ENCODE results near the gene TUBGCP2.
"Not testable (repeated sequence)": the region's sequence is repeated elsewhere in the genome, so short reads cannot be mapped to it uniquely, and the experiment has no call there.

TUBGCP2 gene

GRCh38 chr10:133324857-133325260 is 16.2 kb upstream of the TUBGCP2 start:
- DNase-seq, result no peak

GRCh38 chr10:133324198-133324792 is 15.6 kb upstream of the TUBGCP2 start:
- DNase-seq, result no peak

DNA sequence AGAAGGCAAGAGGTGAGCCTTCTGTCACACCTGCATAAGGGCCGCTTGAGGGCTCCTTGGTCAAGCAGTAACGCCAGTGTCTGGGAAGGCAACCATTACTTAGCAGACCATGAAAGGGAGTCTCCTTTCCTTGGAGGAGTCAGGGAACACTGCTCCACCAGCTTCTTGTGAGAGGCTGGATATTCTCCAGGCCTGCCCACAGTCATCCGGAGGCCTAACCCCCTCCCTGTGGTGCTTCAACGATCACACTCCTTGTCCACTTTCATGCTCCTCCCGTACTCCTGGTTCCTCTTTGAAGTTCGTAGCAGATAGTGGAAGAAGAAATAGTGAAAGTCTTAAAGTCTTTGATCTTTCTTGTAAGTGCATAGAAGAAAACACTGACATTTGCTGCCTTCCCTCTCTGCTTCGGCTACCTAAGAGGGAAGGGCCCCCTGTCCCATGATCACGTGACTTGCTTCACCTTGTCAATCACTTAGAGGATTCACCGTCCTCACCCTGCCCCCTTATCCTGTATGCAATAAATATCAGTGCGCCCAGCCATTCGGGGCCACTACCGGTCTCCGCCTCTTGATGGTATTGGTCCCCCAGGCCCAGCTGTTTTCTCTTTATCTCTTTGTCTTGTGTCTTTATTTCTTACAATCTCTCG is 13.5 kb upstream of the TUBGCP2 start:
- not testable (repeated sequence) for DNase-seq

- DNase-seq, result not testable (repeated sequence)
Observed at GRCh38 chr10:133320852-133321422, 12.3 kb upstream of the TUBGCP2 start.

DNA sequence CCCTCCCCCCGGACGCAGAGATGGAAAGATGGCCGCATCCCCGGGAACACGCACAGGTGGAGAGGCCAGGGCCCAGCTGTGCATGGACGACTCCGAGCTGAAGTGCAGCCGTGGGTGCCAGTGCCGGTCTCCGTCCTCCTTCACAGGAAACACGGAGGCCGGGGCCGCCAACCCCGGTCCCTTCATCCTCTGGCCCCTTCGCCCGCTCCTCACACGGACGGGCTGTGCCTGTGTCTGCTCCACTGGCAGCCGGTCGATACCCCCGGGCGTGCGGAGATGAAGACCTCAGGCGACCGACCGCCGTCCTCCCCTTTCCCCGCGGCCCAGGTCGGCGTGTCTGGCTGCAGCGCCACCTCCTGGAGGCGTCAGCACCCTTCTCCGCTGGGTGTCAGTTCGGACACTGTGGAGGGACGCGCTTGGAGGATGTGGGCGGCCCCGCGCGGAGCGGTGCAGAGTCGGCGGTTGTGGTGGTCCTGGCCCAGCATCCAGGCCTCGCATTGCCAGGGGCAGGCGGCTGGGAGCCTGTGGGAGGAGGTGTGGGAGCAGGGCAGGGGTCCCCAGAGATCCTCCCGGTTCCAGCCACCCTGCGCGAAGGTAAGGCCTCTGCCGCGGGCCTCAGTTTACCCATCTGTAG is 9.9 kb upstream of the TUBGCP2 start:
- peak; percentile 33 for DNase-seq

DNA sequence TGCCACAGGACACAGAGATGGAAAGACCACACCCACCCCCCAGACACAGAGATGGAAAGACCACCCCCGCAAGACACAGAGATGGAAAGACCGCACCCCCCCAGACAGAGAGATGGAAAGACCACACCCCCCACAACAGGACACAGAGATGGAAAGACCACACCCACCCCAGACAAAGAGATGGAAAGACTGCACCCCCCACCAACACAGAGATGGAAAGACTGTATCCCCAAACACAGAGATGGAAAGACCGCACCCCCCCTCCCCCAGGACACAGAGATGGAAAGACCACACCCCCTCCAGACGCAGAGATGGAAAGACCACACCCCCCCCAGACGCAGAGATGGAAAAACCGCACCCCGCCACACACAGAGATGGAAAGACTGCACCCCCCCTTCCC is 8.1 kb upstream of the TUBGCP2 start:
- DNase-seq, result no peak

- no peak for DNase-seq
Observed at GRCh38 chr10:133316266-133316665, 7.6 kb upstream of the TUBGCP2 start.

GRCh38 chr10:133315847-133316246 is 7.2 kb upstream of the TUBGCP2 start:
- DNase-seq, result no peak

DNA sequence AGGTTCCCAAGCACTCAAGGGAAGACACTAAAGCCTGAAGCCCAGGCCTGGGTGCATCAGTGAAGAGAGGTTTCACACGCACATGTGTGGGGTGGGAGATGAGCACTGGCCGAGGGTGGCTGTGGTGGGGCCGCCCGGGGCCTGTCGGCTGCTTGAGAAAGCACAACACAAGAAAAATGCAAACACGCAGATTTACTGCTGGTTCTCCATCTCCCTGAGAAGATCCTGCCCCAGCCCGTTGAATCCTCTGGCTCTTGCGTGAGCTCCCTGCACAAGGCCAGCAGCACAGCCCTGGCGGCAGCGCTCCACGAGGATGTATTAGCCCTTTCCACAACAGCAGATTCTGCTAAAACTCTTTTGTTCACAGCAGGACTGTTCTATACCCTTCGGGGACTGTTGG is 6.2 kb upstream of the TUBGCP2 start:
- DNase-seq, result no peak

DNA sequence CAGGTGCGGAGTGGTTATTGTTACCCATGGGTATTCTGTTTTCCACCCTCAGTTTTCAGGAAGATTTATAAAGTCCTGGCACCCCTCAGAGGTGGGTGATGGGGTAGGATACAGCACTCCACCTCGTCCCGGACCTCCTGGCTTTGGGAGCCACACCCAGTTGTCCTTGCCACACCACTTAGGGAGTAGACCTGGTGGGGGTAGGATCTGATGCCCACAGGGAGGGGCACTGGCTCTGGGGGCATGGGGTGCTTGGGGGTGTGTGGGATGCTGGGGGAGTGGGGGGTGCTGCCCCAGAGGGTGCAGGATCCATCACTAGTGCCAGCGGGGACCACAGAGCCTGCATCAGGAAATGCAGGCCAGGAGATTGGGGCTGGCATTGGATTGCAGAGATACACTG is 4.5 kb upstream of the TUBGCP2 start:
- DNase-seq, result no peak

DNA sequence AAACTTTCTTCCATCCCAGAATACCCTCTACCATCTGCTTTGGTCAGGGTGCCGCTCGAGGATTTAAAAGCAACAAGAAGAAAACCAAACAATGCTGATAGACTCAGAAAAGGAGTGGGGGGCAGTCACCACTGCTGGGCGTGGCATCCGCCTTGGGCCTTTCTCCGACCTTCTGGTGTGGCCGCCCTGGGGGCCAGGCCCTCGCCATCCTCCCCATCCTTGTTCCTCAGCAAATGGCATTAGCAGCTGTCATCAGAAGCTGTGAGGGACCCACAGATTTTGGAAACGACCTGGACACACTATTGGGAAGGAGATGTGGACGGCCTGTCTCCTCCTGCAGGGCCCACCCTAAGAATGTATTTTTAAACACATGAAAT is 4.1 kb upstream of the TUBGCP2 start:
- no peak for DNase-seq

DNA sequence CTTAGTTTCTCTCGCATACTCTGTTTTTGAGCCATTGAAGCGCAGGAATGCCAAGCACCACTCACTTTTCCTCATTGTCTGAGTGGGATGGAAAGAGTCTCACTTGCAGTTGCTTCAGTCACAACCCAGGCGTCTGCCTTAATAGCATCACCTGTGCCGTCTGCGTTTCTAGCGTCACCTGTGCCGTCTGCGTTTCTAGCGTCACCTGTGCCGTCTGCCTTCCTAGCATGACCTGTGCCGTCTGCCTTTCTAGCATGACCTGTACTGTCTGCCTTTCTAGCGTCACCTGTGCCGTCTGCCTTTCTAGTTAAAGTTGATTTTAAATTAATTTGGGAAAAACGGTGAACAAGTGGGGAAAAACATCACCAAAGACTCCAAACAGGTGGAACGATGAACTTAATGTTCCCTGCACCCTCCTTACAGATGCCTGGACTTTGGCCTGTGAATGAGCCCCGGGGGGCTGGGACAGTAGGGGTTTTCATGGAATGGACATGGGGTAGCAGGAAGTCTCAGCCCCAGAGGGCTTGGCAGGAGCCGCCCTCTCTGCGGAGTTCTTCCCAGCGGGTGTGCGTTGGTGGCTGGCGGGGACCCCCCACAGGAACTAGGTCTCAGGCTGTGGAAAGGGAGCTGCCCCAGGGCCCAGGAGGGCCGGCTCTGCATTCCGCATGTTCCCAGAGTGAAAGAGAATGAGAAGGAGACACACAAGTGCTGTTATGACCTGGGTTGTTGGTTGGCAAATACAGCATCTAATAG is 3.5 kb upstream of the TUBGCP2 start:
- no peak for DNase-seq

GRCh38 chr10:133311570-133311969 is 2.9 kb upstream of the TUBGCP2 start:
- DNase-seq, result no peak

DNA sequence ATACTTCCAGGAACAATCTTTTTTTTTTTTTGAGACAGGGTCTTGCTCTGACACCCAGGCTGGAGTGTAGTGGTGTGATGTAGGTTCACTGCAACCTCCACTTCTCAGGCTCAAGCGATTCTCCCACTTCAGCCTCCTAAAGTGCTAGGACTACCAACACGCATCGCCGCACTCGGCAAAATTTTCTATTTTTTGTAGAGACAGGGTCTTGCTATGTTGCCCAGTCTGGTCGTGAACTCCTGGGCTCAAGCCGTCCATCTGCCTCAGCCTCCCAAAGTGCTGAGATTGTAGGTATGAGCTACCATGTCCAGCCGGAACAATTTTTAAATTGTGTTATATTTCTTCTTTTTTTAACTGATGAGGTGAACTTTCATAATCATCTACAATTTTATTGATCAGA is 2.1 kb upstream of the TUBGCP2 start:
- no peak for DNase-seq

DNA sequence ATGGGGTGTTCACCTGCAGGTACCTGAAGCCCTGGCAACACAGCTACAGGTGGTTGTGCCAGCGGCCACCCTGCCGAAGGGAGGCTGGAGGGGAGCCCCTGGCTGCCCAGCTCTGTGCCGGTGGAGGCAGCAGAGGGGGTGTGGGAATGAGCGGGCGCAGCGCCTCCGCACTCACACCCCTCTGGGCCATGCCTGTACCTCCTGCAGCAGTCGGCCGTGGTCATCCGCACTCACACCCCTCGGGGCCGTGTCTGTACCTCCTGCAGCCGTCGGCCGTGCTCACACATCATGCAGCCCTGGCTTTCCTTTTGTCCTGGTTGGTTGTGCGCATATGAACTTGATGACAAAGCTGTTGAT is 1.7 kb upstream of the TUBGCP2 start:
- no peak for DNase-seq

DNA sequence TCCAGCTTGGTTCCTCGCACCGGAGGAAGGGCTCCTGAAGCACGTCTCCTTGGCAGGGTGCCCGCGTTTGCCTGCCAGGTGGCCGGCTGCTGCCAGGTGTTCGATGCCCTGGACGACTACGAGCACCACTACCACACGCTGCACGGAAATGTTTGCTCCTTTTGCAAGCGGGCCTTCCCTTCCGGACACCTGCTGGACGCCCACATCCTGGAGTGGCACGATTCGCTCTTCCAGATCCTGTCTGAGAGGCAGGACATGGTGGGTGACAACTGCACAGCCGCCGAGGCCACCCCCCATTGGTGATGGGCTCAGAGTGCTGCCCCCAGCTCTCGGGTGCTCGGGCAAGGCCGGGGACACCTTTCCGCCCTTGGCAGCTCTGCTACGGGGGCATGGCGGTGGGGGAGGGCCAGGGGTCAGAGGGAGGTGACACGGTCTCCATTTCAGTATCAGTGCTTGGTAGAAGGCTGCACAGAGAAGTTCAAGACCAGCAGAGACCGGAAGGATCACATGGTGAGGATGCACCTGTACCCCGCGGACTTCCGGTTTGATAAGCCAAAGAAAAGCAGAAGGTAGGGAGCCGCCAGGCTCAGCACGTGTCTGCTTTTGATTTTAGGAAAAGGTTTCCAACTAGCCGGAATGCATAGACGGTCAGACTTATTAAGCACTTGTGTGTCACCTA is 1.2 kb upstream of the TUBGCP2 start:
- no peak for DNase-seq

DNA sequence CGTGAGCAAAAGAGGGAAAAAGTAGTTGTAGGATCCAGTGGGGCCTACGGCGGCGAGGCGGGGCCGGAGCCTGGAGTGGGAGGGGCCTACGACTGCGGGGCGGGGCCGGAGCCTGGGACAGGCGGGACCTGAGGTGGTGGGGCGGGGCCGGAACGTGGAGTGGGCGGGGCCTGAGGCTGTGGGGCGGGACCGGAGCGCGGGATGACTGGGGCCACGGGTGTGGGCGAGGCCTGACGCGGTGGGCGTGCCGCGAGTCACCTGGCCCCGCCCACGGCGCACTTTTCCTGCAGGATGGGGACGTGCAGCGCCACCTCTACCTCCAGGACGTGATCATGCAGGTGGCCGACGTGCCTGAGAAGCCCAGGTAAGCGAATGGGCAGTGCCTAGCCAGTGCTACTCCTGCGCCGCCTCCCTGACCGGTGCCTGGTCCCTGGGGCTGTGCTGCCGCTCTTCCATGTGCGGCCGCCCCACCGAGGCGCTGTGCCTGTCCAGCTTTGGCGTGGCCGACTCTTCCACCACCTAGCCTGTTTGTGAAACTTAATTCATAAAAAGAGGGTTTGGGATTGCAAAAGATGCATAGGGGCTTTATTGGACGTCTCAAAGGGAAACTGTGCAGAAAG is 538 bp upstream of the TUBGCP2 start:
- peak; percentile 87 for DNase-seq

- peak; percentile 43 for DNase-seq
Observed at GRCh38 chr10:133307776-133308420, 774 bp downstream of the TUBGCP2 start.

- DNase-seq, result no peak
Observed at GRCh38 chr10:133306941-133307379, 1.7 kb downstream of the TUBGCP2 start.

DNA sequence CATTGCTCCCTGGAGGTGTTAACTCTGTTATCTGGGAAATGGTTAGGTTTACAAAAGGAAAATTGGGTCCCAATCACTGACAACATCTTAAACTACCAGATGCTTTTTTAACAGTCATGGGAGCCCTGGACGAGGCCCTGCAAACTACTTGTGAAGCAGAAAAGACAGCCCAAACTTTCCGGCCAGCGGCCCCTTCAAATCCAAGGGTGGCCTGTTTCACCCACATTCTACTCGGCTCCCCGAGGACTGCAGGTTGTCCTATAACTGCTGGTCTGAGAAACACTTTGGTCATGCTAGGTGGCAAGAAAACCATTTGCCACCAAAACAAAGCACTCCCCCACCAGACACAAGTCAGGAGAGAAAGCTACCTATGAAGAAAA is 2.6 kb downstream of the TUBGCP2 start:
- DNase-seq, result no peak

DNA sequence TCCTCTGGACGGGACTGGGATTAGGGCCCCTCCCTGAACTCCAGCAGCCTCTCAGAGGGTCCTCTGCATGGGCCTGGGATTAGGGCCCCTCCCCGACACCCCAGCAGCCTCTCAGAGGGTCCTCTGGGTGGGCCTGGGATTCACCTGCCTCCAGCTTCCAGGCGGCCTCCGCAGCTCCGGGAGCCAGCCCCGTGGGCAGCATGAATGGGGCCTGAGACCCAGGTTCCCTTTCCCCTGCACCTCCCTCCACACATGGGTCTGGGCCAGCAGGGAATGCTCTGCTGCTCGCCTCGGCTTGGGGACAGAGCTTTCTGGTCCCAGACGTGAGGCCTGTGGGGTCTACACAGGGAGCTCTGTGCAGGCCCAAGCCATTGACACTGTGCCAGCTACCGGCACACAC is 5.5 kb downstream of the TUBGCP2 start:
- DNase-seq, result no peak

DNA sequence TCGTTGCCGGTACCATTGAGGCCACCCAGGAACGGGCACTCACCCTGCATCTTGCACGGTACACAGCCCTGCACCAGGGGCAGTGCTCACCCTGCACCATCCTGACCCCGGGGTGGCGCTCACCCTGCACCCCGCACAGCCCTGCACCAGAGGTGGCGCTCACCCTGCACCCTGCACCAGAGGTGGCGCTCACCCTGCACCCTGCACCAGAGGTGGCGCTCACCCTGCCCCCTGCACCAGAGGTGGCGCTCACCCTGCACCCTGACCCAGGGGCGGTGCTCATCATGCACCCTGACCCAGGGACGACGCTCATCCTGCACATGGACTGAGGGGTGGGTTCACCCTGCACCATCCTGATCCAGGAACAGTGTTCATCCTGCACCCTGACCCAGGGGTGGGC is 6.4 kb downstream of the TUBGCP2 start:
- DNase-seq, result no peak
